Measurements from ENCODE around the gene CDC42BPB.

The CDC42BPB gene

DNA sequence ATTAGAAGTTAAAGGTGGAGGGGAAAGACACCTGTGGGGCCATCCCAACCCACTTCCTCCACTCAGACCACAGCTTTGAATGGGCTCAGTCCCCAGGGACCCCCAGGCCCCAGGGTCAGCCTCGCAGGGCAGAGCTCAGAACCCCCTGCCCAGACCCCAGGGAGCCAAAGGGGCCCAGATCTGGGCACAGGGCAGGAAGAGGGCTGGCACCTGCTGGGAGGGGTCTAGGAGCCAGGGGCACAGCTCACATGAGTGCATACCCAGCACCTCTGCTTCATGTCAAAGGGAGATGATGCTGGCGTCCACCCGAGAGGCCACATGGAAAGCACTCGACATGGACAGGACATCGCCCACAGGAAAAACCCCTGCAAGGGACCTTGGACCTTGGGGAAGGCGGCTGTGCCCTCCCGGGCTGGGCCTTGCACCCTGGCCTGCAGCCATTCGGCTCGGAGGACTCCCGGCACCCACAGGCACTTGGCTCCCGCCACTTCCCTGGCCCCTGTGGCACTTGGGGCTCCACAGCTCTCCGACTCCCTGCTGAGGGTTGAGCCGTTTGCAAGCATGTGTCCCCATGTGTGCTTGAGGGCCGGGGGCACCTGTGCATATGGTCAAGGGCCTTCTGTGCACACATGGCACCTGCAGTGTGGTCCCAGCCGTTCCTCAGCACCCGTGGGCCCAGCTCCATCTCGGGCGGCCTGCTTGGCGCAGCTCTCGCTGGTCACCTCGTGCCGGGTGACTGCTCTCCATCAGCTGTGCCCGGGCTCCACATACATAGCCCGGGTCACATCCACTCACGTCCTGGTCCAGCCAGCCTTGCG, 142.7 kb downstream of the CDC42BPB start:
- DNase-seq (ENCODE audit: low read depth) = no peak

DNA sequence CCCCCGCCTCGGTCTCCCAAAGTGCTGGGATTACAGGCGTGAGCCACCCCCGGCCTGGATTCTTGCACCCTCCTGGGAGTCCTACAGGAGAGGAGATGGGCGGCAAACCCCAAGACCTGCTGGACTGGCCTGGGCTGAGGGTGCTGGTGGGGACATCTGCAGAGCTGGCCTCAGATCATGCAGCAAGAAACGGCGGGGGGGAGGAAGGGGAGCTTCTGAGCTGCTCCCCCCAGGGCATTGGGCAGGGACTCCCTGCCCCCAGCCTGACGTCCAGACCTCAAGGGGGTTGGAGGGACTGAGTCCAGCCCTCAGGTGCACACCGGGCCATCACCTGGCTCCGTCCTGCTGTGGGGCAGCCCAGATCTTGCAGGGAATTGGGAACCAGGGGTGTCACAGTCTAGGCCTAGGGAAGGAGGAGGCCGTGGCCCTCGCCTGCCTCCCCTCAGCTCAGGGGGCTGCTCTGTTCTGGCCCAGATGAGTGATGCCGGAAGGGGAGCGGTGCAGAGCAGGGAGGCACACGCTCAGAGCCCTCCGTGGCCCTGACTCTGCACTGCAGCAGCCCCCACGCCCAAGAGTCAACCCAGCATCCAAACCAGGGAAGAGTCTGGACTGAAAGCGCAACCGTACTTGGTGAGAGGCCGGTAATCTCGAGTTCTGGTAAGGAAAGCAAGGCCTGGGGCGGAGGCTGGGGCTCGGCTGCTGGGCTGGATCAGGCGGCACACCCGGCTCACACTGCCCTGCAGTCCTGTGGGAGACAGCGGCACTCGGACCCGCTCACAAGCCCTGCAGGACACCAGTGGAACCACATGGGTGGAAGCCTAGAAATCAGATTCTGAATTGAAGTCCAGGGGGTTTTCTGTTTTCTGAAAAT, 143.8 kb downstream of the CDC42BPB start:
- DNase-seq (ENCODE audit: low read depth) = no peak

DNA sequence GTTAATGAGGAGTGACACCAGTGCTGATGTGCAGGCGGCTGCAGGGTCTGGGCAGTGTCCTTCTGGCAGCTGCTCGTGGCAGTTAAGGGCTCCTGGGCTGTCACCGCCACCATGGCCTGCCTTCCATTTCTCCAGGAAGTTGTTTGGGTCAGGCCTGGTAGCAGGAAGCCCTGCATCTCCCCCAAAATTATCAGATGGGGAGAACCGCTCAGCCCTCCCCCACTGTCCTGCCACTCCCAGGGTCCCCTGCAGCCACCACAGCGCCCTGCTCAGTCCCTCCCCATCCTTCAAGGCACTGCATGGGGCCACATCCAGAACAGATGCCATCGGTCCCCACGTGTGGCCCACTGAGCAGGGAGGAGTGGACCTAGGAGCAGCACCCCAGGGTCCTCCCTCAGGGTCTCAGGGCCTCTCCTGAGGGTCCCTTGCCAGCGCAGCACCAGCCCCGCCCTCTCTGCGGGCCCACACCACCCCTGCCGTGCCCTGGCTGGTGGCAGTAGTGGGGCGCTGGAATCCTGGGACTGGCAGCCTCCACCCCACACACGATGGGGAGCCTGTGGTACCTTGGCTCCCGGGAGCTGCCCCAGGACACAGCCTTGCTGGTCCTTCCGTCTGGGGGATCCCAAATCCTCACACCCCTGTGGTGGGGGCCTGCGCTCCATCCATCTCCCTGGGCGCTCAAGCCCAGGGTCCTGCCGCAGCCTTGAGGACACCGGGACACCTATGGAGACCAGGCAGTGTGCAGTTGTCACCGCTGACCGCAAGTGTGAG, 145.2 kb downstream of the CDC42BPB start:
- DNase-seq (ENCODE audit: low read depth) = no peak

DNA sequence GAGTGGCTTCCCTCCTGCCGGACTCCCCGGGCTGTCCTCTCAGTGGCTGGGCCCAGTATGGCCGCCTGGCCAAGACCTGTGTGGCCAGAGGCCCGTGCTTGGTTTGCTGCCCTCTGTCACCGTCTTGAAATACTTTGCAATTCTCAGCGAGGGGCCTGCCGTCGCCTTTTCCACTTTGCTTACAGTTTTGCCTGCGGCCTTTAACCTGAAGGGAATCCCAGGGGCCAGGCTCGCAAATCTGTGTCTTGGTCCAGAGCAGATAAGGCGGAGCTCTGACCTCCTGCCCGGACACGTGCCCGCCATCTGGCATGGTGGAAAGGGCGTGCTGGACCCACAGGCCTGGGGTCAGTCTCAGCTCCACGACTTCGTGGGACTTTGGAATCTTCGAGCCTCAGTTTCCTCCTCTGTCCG, 145.8 kb downstream of the CDC42BPB start:
- DNase-seq (ENCODE audit: low read depth) = no peak

DNA sequence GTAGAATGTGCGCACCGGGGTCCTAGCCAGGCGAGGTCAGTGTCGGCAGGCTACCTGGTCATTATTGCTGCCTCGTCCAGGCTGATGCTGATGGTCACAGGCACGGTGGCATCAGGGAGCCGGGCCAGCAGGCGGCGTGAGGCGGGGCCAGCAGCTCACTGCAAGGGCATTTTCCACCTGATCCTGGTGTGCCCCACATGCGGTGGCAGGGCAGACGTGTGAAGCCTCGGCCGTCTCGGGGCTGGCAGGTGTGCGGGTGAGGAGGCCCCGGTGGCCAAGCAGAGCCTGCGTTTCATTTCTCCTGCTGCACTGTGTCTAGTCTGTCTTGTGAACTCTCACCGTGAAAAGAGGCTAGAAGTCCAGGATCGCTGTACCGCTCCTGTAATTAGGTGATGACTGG, 146.9 kb downstream of the CDC42BPB start:
- no peak for DNase-seq (ENCODE audit: low read depth)

DNA sequence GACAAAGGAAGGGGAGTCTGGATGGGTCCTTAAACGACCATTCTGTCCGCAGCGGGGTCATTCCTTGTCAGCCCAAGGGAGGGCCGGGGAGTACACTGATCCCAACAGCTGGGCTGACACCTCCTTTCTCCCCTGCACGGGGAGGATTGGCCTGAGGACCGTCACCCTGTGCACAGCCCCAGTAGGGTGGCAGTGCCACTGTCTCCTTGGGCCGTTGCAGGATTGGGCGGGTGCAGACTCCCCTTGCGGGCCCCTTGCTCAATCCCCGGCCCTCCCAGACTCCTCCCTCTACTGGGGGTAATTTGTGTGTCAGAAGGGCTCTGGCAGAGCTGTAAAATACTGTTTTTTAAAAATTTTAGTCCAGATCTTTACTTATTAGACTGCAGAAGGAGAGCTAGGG, 147.4 kb downstream of the CDC42BPB start:
- no peak for DNase-seq (ENCODE audit: low read depth)

DNA sequence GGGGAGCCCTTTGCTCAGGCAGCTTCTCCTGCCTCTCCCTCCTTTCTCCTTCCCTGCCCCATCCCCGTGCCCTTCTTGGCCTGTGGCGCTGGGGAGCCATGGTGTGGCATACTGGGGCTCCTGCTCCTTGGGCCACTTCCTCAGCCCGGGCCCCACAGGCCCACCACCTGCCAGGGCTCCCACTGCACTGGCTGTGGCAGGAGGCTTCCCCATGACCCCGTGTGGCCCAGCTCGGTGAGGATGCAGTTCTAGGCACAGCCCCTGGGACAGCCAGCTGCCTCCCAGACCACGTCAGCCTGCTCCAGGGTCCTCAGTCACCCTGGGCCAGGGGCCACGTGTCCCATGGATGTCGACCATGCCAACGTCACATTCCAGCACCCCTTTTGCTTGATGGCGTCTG, 147.9 kb downstream of the CDC42BPB start:
- DNase-seq (ENCODE audit: low read depth) = no peak

DNA sequence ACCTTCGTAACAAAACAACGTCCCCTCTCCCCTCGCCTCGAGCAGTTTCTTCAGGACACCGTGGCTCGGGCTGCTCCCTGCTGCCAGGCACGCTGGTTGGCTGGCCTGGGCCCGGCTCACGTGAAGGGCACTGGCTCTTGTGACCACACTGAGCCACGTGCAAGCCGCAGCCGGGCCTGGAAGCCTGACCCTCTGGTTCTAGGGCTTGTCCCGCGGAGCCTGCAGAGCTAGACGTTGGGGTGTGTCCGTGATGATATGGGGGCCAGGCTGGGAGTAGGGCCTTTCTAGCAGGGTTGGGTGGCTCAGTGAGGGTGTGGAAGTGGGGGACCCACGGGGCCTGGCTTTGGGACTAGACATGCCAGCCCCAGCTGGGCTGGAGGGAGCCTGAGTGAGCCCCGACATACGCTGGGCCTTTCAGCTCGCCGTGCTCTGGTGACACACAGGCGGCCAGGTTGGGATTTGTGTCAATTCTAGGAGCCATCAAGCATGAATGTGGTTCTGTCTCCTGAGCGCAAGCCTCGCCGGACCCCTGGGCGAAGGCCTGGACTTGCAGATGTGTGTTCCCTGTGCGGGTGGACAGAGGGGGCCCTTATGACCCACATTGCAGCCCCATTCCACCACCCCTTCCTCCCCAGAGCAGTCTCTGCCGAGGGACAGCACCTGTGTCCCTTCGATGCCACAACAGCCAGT, 148.4 kb downstream of the CDC42BPB start:
- no peak for DNase-seq (ENCODE audit: low read depth)

DNA sequence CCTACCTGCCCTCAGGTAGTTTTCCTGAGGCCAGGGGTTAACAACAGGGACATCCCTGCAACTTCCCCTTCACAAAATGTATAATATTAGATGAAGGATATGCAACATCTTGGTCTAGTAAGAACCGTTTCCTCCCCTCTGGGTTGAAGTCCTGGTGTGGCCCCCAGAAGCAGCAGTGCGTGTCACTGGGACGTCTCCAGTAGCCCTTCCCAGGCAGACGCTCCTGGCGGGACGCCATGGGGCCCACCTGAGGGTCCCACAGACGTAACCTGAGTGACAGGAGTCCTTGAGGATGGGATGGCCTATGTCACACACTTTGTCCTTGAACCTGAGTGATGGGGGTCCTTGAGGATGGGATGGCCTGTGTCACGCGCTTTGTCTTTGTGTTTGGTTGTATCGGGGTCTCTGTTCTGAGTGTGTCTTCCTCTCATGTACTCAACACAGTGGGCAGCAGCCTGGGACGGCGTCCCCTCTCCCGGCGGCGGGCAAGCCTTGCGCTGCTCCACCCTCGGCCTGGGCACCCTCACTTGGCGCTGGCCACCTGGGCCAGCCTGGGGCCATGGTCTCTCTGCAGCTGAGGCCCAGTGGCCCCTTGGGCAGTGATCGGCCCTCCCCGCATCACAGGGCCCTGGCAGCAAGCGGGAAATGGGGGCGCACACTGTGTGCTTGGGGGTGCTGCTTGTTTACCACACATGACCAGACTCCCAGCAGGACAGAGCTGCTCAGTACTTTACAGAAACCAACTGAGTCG, 149.2 kb downstream of the CDC42BPB start:
- no peak for DNase-seq (ENCODE audit: low read depth)

DNA sequence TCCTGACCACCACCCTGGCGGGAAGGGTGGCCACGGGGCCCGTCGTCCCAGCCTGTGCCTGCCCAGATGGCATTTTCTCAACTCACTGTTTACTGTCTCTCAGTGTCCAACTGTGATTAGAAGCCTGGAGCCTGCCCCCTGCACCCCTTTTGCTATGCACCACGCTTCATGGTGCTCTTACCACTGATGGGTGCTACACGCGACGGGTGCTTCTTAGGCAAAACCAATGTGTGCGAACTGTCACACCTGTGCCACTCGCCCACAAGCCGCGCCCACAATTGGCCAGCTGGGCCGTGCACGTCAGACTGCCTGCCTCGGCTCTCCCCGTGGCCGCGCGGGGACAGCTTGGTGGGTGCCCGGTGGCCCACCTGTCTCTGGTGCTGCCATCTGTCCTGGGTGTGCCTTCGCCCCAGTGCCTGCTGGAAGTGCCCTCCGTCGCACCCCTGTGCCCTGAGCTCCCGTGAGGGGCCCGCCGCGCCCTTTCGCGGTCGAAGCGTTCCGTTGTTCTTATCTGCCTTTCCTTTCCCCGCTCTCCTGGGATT, 150.0 kb downstream of the CDC42BPB start:
- no peak for DNase-seq (ENCODE audit: low read depth)

DNA sequence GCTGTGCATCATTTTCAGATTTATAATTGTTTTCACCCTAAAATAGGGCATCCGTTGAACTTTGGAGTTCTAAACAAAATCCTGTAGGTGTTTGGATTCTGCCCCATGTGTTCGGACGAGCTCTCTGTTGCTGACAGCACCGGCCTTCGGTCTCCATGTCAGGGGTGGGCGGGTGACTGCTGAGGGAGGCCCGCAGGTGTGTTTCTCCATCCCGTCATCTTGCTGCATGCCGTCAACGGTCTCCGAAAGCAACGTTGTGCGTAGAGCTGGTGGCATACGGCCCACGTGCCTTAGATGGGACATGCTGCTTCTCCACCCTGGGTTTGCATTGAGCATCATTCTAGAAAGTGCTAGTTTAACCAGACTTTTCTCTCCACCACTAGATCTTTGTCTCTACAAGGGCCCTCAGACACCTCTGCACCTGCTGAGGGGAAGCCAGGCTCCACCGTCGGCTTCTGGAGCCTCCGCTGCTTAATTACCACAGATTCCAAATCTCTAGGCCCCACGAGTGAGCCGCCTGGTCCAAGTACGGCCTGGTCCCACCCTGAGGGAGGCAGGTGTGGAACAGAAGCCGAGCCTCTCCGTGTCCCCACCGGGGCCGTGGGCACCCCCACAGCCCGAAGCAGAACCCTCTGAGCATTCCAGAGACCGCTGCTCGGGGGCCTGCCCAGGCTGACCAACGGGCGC, 150.6 kb downstream of the CDC42BPB start:
- DNase-seq (ENCODE audit: low read depth) = no peak

DNA sequence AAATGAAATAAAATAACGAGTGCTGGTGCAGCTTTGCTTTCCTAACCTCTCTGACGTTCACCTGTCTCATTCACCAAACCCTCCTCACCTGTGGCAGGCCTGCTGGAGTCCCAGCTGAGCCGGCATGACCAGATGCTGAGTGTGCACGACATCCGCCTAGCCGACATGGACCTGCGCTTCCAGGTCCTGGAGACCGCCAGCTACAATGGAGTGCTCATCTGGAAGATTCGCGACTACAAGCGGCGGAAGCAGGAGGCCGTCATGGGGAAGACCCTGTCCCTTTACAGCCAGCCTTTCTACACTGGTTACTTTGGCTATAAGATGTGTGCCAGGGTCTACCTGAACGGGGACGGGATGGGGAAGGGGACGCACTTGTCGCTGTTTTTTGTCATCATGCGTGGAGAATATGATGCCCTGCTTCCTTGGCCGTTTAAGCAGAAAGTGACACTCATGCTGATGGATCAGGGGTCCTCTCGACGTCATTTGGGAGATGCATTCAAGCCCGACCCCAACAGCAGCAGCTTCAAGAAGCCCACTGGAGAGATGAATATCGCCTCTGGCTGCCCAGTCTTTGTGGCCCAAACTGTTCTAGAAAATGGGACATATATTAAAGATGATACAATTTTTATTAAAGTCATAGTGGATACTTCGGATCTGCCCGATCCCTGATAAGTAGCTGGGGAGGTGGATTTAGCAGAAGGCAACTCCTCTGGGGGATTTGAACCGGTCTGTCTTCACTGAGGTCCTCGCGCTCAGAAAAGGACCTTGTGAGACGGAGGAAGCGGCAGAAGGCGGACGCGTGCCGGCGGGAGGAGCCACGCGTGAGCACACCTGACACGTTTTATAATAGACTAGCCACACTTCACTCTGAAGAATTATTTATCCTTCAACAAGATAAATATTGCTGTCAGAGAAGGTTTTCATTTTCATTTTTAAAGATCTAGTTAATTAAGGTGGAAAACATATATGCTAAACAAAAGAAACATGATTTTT, 151.9 kb downstream of the CDC42BPB start:
- DNase-seq (ENCODE audit: low read depth) = no peak

DNA sequence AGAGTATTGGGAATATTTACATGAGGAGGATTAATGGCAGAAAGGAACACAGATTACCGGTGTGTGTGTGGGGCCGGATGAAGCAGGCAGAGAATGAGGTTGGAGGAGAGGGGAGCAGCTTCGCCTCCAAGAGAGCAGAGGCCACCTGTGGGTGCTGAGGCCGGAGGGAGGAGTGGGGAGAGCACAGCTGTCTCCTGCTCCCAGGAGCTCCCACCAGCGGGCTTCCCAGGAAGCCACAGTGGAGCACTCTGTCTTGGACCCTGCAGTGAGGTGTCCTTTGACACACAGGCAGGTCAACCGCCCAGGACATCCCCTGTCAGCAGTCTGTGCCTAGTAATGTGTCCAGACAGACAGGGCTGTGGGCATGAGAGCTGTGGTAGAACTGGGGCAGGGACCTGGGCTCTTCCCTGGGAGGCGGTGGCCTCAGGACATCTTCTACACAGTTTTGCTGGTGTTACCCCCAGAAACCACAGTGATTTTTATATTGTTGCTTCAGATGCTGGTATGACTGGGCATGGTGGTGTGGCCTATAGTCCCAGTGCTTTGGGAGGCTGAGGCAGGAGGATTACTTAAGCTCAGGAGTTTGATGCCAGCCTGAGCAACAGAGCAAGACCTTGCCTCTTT, 153.3 kb downstream of the CDC42BPB start:
- no peak for DNase-seq (ENCODE audit: low read depth)

DNA sequence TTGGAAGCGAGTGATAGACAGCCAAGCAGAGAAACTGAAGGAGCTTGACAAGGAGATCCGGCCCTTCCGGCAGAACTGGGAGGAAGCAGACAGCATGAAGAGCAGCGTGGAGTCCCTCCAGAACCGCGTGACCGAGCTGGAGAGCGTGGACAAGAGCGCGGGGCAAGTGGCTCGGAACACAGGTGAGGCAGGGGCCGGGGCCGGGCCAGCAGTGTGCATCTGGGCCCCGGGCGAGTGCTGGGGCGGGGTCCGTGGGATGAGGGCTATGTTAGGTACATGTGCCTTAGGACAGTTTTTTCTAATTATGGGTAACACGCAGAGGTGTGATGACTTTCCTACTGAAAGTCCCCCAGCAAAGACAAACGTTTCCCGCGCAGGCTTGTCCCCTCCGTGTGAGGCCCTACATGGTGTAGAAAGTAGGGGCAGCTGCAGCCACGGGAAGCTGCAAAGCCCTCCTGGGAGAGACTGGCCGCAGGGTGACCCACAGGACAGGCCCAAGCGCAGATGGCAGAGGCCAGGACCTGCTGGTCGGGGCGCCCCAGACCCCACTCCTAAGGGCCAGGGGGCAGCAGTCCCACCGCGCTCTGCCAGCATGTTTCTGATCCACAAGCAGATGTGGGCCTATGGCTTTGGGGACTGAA, 154.0 kb downstream of the CDC42BPB start:
- DNase-seq (ENCODE audit: low read depth) = no peak

DNA sequence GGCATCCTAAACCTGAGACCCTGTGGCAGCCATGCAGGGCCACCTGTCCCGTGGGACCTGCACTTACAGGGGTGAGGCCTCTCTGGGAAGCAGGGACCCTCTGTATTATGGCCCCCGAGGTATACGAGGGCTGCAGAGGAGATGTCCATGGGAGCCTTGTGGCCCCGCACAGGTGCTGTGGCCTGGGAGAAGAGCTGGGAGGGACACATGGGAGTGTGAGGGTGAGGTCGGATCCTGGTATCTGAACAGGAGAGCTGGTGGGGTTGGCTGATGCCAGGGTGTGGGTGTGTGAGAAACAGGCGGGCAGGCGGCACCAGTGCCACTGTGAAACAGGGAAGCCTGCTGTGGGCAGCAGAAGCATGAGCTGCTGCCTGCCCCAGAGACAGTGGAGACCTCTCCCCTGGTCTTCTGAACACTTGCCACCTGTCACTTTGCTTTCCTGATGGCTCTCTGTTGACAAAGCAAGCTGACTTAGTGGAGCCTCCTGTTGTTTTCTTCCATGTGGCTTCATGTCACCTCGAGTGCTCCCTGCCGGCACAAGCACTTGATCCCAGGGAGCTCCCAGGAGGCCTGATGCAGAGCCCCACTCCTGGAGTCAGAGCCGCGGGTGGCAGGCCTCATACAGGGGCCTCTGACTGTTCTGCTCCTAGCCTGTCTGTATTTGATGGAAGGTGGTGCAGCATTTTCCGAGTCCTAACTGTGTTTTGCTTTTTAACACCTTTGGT, 154.7 kb downstream of the CDC42BPB start:
- no peak for DNase-seq (ENCODE audit: low read depth)

DNA sequence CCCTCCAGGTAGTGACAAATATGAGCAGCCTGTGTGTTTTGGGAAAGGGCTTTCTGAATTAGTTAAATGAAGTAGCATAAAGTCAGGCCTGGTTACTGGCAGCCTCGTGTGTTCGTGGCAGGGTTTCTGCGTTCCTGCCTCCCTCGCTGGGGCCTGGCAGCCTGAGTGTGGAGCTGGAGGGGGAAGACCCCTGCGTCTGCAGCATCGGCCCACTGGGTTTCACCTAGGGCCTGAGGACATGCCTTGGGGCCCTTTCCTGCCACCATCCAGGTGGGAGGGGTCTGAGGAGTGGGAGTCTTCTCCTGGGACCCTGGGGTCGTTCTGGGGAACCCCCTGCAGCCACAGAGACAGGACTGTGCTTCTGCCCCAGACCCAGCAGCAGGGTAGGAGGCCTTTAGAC, 155.3 kb downstream of the CDC42BPB start:
- no peak for DNase-seq (ENCODE audit: low read depth)

DNA sequence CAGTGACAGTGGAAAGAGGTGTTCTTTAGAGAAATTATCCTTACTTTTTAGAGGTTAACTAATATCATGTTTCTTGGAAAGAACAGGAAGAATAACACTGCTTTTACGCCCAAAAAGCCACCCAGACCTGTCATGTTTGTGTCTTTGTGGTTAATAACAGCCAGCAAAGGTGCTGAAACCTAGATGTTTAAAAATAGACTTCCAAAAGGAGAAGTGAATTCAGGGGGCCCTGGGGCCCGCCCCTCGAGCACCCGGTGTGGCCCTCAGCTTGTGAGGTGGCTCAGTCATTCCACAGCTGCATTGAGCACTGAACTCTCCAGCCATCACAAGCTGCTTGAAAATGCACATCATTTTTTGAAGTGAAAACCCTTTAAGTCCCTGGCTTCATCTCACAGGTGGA, 155.7 kb downstream of the CDC42BPB start:
- DNase-seq (ENCODE audit: low read depth) = no peak
